HG02798 (cell line): ENCODE measurements around the gene SGCA.

Source experiments
- ATAC-seq: cut with Tn5 transposase; IDR thresholded peaks from one replicate; pipeline ENCODE4 v1.9.1; 2021; ENCODE audit warnings: mild to moderate bottlenecking; ENCODE audit not compliant: unreplicated experiment, poor library complexity

SGCA gene

GRCh38 chr17:50180111-50180510 lies 14.3 kb downstream of the SGCA start:
- no peak for ATAC-seq

- no peak for ATAC-seq
Measured at GRCh38 chr17:50180620-50181019, 14.8 kb downstream of the SGCA start.

GRCh38 chr17:50181144-50181543 lies 15.3 kb downstream of the SGCA start:
- ATAC-seq, result no peak

- no peak for ATAC-seq
Measured at GRCh38 chr17:50181591-50182560, 16.1 kb downstream of the SGCA start.

GRCh38 chr17:50182783-50183420 lies 17.1 kb downstream of the SGCA start:
- no peak for ATAC-seq

GRCh38 chr17:50183421-50183994 lies 17.7 kb downstream of the SGCA start:
- ATAC-seq, result no peak

GRCh38 chr17:50184064-50184463 lies 18.3 kb downstream of the SGCA start:
- ATAC-seq, result no peak

GRCh38 chr17:50184611-50185398 lies 19.0 kb downstream of the SGCA start:
- ATAC-seq, result no peak

GRCh38 chr17:50185631-50186471 lies 20.0 kb downstream of the SGCA start:
- ATAC-seq, result no peak

- ATAC-seq, result no peak
Measured at GRCh38 chr17:50186661-50187393, 21.0 kb downstream of the SGCA start.

- no peak for ATAC-seq
Measured at GRCh38 chr17:50187394-50187725, 21.6 kb downstream of the SGCA start.

GRCh38 chr17:50187751-50188530 lies 22.1 kb downstream of the SGCA start:
- no peak for ATAC-seq

- no peak for ATAC-seq
Measured at GRCh38 chr17:50188531-50188920, 22.7 kb downstream of the SGCA start.

GRCh38 chr17:50188921-50189549 lies 23.2 kb downstream of the SGCA start:
- ATAC-seq, result no peak

GRCh38 chr17:50189550-50190292 lies 23.9 kb downstream of the SGCA start:
- no peak for ATAC-seq

GRCh38 chr17:50190293-50190602 lies 24.4 kb downstream of the SGCA start:
- ATAC-seq, result no peak

GRCh38 chr17:50190603-50191358 lies 25.0 kb downstream of the SGCA start:
- no peak for ATAC-seq
